KOPT-K1 (cell line): Measurements from ENCODE around the gene IFI30.
"Not testable (repeated sequence)": the region's sequence is repeated elsewhere in the genome, so short reads cannot be mapped to it uniquely, and the experiment has no call there.

Experiments used
- H3K27ac ChIP-seq: fragments of 200-600 bp; sonication (generic); 2 replicates; pipeline ENCODE4 v1.5.1; 2016; ENCODE audit warnings: antibody characterized with exemption, mild to moderate bottlenecking, low read depth, low read length; ENCODE audit not compliant: poor library complexity, severe bottlenecking
- H3K36me3 ChIP-seq: fragments of 200-600 bp; sonication (generic); 2 replicates; pipeline ENCODE4 v1.5.1; 2017; ENCODE audit warnings: antibody characterized with exemption, mild to moderate bottlenecking, low read length, moderate library complexity; ENCODE audit not compliant: insufficient read depth
- H3K9me3 ChIP-seq: fragments of 200-600 bp; sonication (generic); 2 replicates; pipeline ENCODE4 v1.5.1; 2017; ENCODE audit warnings: antibody characterized with exemption, low read length, mild to moderate bottlenecking; ENCODE audit not compliant: insufficient read depth, poor library complexity, severe bottlenecking

IFI30 gene

GRCh38 chr19:18197941-18198340, 24.3 kb downstream of the IFI30 start:
- Histone ChIP-seq H3K36me3 (peaks cover 20% of the 10 kb centered on the region; the same call in 1 of the 2 replicates), H3K27ac (no peak overlapping the region), H3K9me3 (no peaks in the 10 kb centered on the region)

GRCh38 chr19:18198374-18198773, 24.8 kb downstream of the IFI30 start:
- Histone ChIP-seq H3K9me3 (no peaks in the 10 kb centered on the region), H3K27ac (no peak overlapping the region), H3K36me3 (peaks cover 20% of the 10 kb centered on the region; the same call in 1 of the 2 replicates)

GRCh38 chr19:18202397-18202777, 28.8 kb downstream of the IFI30 start:
- no peak overlapping the region for H3K27ac ChIP-seq
- no peaks in the 10 kb centered on the region for H3K9me3 ChIP-seq
- peaks cover 14% of the 10 kb centered on the region; the same call in 1 of the 2 replicates for H3K36me3 ChIP-seq

- Histone ChIP-seq H3K36me3 (peaks cover 14% of the 10 kb centered on the region; the same call in 1 of the 2 replicates), H3K9me3 (no peaks in the 10 kb centered on the region), H3K27ac (peak overlapping the region; percentile 22)
Observed at GRCh38 chr19:18202778-18203407, 29.3 kb downstream of the IFI30 start.

GRCh38 chr19:18203408-18203862, 29.8 kb downstream of the IFI30 start:
- H3K27ac ChIP-seq = peak overlapping the region; percentile 22

GRCh38 chr19:18203863-18204393, 30.3 kb downstream of the IFI30 start, which contains the start of gene RAB3A:
Gene RAB3A, minus strand, starts transcription at chr19:18204042. Its CDS starts 1,302 bp downstream, at chr19:18202740.
- Histone ChIP-seq H3K27ac (peak within 1 kb of the TSS; percentile 57), H3K36me3 (peaks cover 6% of the 10 kb centered on the region; the same call in 1 of the 2 replicates), H3K9me3 (no peaks in the 10 kb centered on the region)

More at GRCh38 chr19:18203408-18203862, 29.8 kb downstream of the IFI30 start:
- Histone ChIP-seq H3K9me3 (no peaks in the 10 kb centered on the region), H3K36me3 (peaks cover 10% of the 10 kb centered on the region; the same call in 1 of the 2 replicates)

- H3K9me3 ChIP-seq = no peaks in the 10 kb centered on the region
- no peaks in the 10 kb centered on the region for H3K36me3 ChIP-seq
- peak overlapping the region; percentile 57 for H3K27ac ChIP-seq
Observed at GRCh38 chr19:18204394-18205199, 31.0 kb downstream of the IFI30 start.

- Histone ChIP-seq H3K36me3 (no peaks in the 10 kb centered on the region), H3K9me3 (no peaks in the 10 kb centered on the region), H3K27ac (peak overlapping the region; percentile 57)
Observed at GRCh38 chr19:18205200-18205892, 31.7 kb downstream of the IFI30 start.

- H3K27ac ChIP-seq = no peak overlapping the region
- no peaks in the 10 kb centered on the region for H3K9me3 ChIP-seq
- H3K36me3 ChIP-seq = no peaks in the 10 kb centered on the region
Observed at GRCh38 chr19:18206018-18206417, 32.4 kb downstream of the IFI30 start.

GRCh38 chr19:18208098-18208951, 34.7 kb downstream of the IFI30 start:
- no peak overlapping the region for H3K27ac ChIP-seq
- H3K9me3 ChIP-seq = no peaks in the 10 kb centered on the region
- H3K36me3 ChIP-seq = no peaks in the 10 kb centered on the region

GRCh38 chr19:18209912-18210311, 36.3 kb downstream of the IFI30 start:
- H3K9me3 ChIP-seq, H3K36me3 ChIP-seq: not testable (repeated sequence)

GRCh38 chr19:18211683-18212082, 38.1 kb downstream of the IFI30 start:
- H3K9me3 ChIP-seq = no peaks in the 10 kb centered on the region
- H3K27ac ChIP-seq = no peak overlapping the region
- H3K36me3 ChIP-seq = no peaks in the 10 kb centered on the region

More at GRCh38 chr19:18209912-18210311, 36.3 kb downstream of the IFI30 start:
- H3K27ac ChIP-seq = not testable (repeated sequence)

- Histone ChIP-seq H3K27ac (no peak overlapping the region), H3K9me3 (no peaks in the 10 kb centered on the region), H3K36me3 (no peaks in the 10 kb centered on the region)
Observed at GRCh38 chr19:18214779-18215433, 41.3 kb downstream of the IFI30 start.

- Histone ChIP-seq H3K27ac (no peak overlapping the region), H3K36me3 (no peaks in the 10 kb centered on the region), H3K9me3 (no peaks in the 10 kb centered on the region)
Observed at GRCh38 chr19:18216789-18217188, 43.2 kb downstream of the IFI30 start.
